ENCODE results near the gene RNF141.
A peak's percentile ranks its signal among the peaks of the same experiment; 100 is the strongest.

The RNF141 gene

DNA sequence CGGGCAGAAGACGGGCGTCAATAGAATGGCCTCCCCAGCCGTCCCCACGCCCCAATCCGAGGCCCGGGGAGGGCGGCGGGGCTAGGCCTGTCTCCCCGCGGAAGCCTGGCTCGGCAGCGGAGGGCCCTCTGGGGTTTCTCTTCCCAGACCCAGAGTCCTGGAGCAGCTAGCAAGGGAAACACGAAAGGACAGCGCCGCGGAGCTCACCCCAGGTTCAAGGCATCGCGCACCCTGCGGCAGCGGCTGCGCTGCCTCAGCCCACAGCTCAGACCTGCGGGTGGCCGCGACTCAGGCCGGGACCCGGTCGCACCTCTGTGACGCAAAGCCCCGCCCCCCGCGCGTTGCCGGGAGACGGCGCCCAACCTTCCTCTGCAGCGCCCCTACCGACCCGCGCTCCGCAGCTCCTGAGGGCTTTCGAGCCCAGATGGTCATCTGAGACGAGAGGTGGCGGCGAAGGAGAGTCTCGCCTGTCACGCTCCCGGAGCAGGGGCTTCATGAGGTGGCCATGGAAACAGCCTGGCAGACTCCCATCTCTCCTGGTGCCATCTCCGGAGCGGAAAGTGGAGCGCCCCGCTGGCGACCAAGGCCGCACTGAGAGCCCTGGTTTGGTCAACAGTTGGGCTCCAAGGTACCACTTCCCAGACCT is at the start of gene RNF141:
Gene RNF141 (minus strand): TSS at position 273 of the 646 bp plus-strand sequence. CDS start 7,029 bp downstream, outside the sequence.
- DNase-seq (ENCODE audit: low read depth, low spot score), result peak; percentile 94

GRCh38 chr11:10590218-10590915 is 49.4 kb upstream of the RNF141 start:
- no peak for DNase-seq (ENCODE audit: low read depth, low spot score)

GRCh38 chr11:10588904-10589303 is 47.9 kb upstream of the RNF141 start:
- DNase-seq (ENCODE audit: low read depth, low spot score), result no peak

DNA sequence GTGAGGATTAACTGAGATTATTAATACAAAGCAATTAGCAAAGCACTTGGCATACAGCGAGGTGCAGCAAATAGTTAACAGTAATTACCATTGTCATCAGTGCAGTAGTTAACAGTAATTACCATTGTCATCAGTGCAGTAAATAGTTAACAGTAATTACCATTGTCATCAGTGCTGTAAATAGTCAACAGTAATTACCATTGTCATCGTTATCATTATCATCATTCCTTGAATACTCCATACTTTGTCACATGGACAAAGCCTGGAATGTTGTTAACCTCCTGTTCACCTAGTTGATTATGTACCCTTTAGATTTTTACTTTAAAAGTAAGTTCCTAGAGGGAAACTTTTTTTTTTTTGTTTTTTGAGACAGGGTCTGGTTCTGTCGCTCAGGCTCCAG is 47.0 kb upstream of the RNF141 start:
- no peak for DNase-seq (ENCODE audit: low read depth, low spot score)

DNA sequence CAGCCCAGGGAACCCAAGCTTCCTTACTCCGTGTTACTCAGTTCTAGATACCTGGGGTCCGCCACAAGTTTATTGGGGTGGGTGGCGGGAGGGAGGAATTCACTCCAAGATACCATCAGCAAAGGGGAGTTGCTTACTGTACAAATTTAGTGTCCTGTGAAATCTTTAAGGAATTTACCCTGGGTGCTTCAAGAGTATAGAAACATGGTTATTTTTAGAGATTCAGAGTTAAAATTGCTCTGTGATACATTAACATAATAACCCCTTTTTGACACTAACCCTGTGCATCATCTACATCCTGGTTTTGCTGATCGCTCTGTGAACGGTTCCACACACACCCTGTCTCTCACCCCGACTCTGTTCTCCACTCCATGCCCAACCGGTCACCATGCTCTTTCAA is 46.4 kb upstream of the RNF141 start:
- DNase-seq (ENCODE audit: low read depth, low spot score), result no peak

DNA sequence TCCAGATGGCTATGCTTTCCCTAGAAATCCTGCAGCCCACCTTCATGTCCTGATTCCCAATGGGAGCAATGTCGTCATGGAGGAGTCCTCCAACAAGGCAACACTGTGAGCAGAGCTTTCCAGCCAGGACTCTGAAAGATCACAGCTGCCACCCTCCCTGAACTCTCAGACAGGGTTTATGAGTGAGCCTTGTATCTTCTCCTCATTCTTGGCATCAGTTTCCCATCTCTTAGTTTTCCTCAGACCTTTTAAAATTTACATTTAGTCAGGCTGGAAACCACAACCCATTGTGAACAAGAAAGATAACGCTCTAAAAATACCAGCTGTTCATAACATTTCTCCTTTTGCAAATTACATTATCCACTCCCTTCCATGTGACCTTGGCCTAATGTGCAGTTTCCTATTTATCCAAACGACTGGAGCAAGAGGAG is 43.1 kb upstream of the RNF141 start:
- DNase-seq (ENCODE audit: low read depth, low spot score), result no peak

- no peak for DNase-seq (ENCODE audit: low read depth, low spot score)
Measured at GRCh38 chr11:10581481-10582019, 40.6 kb upstream of the RNF141 start.

DNA sequence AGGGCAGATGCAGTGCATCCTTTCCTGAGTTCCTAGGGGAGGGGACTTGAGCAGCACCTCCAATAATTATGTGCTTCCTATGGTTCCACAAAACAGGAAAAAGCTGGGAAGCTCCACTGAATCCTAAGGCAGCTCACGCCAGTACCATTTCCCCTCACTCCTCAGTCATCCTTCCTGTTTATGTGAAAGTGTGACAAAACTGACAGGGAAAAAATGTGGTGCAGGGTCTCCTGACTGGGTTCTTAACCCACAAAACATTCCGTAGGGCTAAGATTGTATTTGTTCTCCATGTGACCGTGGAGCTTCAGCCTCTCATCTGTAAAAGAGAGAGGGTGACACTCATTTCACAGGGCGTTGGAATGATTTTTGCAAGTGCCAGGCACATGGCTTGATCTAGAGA is 39.6 kb upstream of the RNF141 start:
- no peak for DNase-seq (ENCODE audit: low read depth, low spot score)

DNA sequence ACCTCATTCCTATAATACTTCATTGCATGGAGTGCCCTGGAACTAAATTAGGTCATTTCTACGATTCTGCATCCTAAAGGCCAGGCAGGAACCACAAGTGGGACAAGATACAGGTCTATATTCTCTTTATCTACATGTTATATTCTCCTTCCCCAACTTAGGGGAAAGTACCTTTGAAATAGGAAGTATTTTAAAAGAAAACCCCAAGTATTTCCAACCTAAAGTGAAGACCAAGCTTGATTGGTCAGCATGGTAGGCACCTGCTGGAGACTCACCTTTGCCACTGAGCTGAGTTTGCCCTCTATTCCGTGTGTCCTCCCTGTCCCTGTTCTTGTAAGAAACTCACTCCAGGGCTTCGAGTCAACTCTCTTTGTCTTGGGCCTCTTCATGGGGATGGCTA is 38.7 kb upstream of the RNF141 start:
- DNase-seq (ENCODE audit: low read depth, low spot score), result no peak

DNA sequence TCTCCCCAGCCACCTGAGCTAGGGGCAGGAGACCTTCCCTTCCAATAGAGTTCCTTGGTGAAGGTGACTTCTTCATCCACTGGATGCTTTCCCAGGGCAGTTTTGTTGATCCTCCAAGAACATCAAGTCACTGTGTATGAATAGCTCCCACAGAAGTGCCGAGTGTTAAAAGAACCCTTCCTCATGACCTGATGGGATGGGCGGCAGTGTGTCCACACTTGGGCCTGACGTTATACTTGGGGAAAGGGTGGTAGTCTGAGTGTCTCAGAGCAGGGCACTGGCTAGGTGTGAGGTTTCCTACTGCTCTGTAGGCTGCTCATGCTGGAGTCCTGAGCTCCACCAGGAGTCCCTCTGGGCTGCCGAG is 35.0 kb upstream of the RNF141 start:
- DNase-seq (ENCODE audit: low read depth, low spot score), result no peak

- DNase-seq (ENCODE audit: low read depth, low spot score), result no peak
Measured at GRCh38 chr11:10575346-10576034, 34.5 kb upstream of the RNF141 start.

GRCh38 chr11:10573556-10573955 is 32.6 kb upstream of the RNF141 start:
- DNase-seq (ENCODE audit: low read depth, low spot score), result no peak

DNA sequence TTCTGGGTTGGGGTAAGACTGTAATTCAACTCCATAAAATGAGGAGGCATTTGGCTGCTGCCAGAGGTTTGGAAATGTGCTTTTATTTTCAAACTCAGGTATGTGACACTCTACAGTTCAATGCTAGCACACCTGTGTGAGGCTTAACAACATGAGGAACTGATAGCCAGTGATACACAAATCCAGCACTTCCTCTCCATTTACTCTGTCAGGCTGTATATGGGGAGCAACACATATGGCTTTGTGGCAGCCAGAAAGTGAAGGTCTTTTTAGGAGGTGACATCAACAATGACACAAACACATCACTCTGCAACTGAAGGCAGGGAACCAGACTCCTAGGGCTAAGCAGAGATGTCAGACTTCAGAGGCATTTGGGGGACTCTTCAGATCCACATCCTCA is 32.0 kb upstream of the RNF141 start:
- no peak for DNase-seq (ENCODE audit: low read depth, low spot score)

DNA sequence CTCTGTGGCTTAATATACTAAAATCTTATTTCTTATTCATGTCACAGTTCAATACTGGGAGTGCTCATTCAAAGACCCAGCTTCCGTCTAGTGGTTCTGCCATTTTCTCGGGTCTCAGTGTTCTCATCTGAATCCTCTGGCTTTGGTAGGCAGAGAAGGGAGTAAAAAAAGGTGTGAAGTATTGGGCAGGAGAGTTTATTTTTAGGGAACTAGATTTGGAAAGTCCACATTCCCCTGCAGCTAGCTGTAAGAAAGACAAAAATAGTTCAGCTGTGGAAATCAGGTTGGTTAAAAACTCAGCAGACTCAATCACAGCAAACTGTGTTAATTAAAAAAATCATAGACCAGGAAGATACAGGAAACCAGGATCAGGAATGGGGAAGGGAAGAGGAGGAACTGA is 31.5 kb upstream of the RNF141 start:
- DNase-seq (ENCODE audit: low read depth, low spot score), result no peak

DNA sequence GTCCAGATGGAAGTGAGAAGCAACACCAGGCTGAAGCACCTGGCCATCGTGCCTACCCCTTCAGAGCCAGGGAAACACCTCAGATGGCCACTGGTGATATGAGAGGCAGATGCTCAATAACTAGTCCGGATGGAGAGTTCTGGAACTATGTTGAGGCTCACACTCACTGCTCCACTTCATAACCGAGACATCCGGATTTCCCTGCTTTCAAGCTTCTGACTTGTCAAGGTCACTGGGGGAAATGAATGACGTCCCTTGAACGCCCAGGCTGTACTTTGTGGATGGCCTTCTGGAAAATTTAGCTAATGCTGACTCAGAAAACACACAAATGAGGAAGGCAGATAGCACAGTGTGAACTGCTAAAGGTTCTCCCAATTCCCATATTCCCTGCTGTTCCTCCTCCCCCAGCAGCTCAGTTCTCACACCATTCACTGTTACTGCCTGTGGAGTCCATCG is 27.5 kb upstream of the RNF141 start, which contains the start of gene LYVE1:
Gene LYVE1 (minus strand): TSS at position 180 of the 456 bp plus-strand sequence. CDS start 133 bp downstream, at position 47.
- no peak for DNase-seq (ENCODE audit: low read depth, low spot score)

DNA sequence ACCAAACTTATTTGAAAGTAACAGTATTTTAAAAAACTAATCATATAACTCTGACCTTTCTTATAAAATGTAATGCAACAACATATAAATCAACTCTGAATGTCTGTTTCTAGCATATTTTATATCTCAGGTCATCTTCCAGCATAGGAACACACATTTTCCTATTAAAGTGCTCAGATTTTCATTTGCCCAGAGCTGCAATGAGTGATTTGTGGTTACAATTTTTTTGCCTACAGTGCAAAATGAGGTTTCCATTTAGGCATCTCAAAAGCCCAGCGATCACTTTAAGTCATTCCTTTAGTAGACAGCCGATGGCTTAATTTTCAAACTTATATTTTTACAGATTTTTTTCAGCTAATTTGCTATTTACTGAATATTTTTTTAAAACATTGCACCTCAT is 26.5 kb upstream of the RNF141 start:
- no peak for DNase-seq (ENCODE audit: low read depth, low spot score)

- DNase-seq (ENCODE audit: low read depth, low spot score), result no peak
Measured at GRCh38 chr11:10566257-10566957, 25.4 kb upstream of the RNF141 start.

DNA sequence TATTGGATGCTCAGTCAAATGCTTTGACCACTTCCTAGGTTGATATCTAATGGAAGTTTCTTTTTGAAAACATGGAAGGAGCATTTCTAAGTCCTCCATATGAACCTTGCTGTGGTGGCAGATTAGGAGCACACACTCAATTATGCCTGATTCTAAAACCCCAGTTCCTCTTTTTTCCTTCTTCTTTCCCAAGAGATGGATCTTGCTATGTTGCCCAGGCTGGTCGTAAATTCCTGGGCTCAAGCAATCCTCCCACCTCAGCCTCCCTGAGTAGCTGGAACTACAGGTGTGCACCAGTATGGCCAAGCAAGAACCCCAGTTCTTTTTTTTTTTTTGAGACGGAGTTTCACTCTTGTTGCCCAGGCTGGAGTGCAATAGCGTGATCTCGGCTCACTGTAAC is 24.5 kb upstream of the RNF141 start:
- no peak for DNase-seq (ENCODE audit: low read depth, low spot score)

- DNase-seq (ENCODE audit: low read depth, low spot score), result no peak
Measured at GRCh38 chr11:10564696-10565318, 23.8 kb upstream of the RNF141 start.

GRCh38 chr11:10564030-10564429 is 23.0 kb upstream of the RNF141 start:
- DNase-seq (ENCODE audit: low read depth, low spot score), result no peak

DNA sequence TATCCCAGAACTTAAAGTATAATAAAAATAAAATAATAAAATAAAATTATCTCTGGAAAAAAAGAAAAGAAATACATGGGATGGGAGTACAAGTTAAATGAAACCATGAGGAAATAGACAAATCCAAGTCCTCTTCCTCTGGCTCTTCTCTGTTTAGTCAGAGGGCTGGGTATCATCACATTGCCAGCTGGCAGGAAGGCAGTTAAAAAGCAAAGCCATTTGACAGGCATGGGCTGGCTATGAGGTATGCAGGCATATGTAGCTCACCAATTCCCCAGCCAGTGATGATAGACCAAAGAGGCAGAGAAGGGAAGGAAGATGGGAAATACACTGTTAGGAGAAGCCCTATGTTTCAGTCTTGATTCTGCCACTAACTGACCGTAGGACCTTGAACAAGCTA is 21.0 kb upstream of the RNF141 start:
- DNase-seq (ENCODE audit: low read depth, low spot score), result no peak
